Loucy (cell line): Measurements from ENCODE around the gene GSE1.

ENCODE experiments used
- H2AFZ ChIP-seq: fragments of 200-600 bp; sonication (generic); 2 replicates; pipeline ENCODE4 v1.6.0; 2016; ENCODE audit warnings: antibody characterized with exemption, mild to moderate bottlenecking, low read length, moderate library complexity
- H3F3A ChIP-seq: fragments of 200-600 bp; 2 replicates; pipeline ENCODE4 v1.6.0; 2016; ENCODE audit warnings: antibody characterized with exemption, low read depth, mild to moderate bottlenecking
- H3K27me3 ChIP-seq: fragments of 200-600 bp; sonication (generic); 2 replicates; pipeline ENCODE4 v1.6.1; 2014; ENCODE audit warnings: low read length, mild to moderate bottlenecking; ENCODE audit not compliant: insufficient read depth, poor library complexity, severe bottlenecking
- H3K36me3 ChIP-seq: fragments of 200-600 bp; sonication (generic); 2 replicates; pipeline ENCODE4 v1.6.1; 2016; ENCODE audit warnings: low read length; ENCODE audit not compliant: insufficient read depth
- H3K4me1 ChIP-seq: fragments of 200-600 bp; sonication (generic); 2 replicates; pipeline ENCODE4 v1.5.1; 2014; ENCODE audit warnings: low read length, mild to moderate bottlenecking; ENCODE audit not compliant: insufficient read depth, poor library complexity, severe bottlenecking
- H3K4me2 ChIP-seq: fragments of 200-600 bp; sonication (generic); 2 replicates; pipeline ENCODE4 v1.6.0; 2014; ENCODE audit warnings: antibody characterized with exemption, low read length, low read depth, mild to moderate bottlenecking; ENCODE audit not compliant: poor library complexity, severe bottlenecking
- H3K4me3 ChIP-seq: fragments of 200-600 bp; sonication (generic); 2 replicates; pipeline ENCODE4 v1.5.1; 2014; ENCODE audit warnings: low read length, mild to moderate bottlenecking, mixed read lengths; ENCODE audit not compliant: poor library complexity, severe bottlenecking
- H3K79me2 ChIP-seq: fragments of 200-600 bp; sonication (generic); 2 replicates; pipeline ENCODE4 v1.6.1; 2014; ENCODE audit warnings: low read length; ENCODE audit not compliant: insufficient read depth
- H3K9ac ChIP-seq: fragments of 200-600 bp; sonication (generic); 2 replicates; pipeline ENCODE4 v1.6.0; 2014; ENCODE audit warnings: mild to moderate bottlenecking, low read depth, low read length, moderate library complexity; ENCODE audit not compliant: poor library complexity, severe bottlenecking
- H3K9me2 ChIP-seq: fragments of 200-600 bp; sonication (generic); replicated peaks from 2 replicates; pipeline ENCODE4 v1.6.1; 2016; ENCODE audit warnings: low read depth, low read length, mixed read lengths
- H3K9me3 ChIP-seq: fragments of 200-600 bp; sonication (generic); 2 replicates; pipeline ENCODE4 v1.6.1; 2014; ENCODE audit warnings: mild to moderate bottlenecking, antibody characterized with exemption, low read length, low read depth; ENCODE audit not compliant: insufficient read depth
- H4K20me1 ChIP-seq: fragments of 200-600 bp; sonication (generic); 2 replicates; pipeline ENCODE4 v1.6.0; 2014; ENCODE audit warnings: antibody characterized with exemption, low read length, mild to moderate bottlenecking; ENCODE audit not compliant: insufficient read depth, poor library complexity, severe bottlenecking
- CTCF ChIP-seq: fragments of 200-600 bp; sonication (generic); conservative IDR thresholded peaks from 2 replicates; pipeline ENCODE4 v1.5.1; 2014; ENCODE audit warnings: mild to moderate bottlenecking, antibody characterized with exemption, low read length
- EZH2phosphoT487 ChIP-seq: fragments of 200-600 bp; IDR thresholded peaks from 2 replicates; pipeline ENCODE4 v1.6.1; 2018; ENCODE audit warnings: antibody characterized with exemption, mild to moderate bottlenecking, moderate library complexity, borderline replicate concordance

Gene GSE1

GRCh38 chr16:85678821-85679220 lies 65.7 kb downstream of the GSE1 start:
- peaks cover 18% of the 10 kb centered on the region; the same call in 1 of the 2 replicates for H3K79me2 ChIP-seq
- H3K9me3 ChIP-seq: no peaks in the 10 kb centered on the region
- H3K4me1 ChIP-seq: peaks cover 7% of the 10 kb centered on the region
- TF ChIP-seq EZH2phosphoT487: no peak
- TF ChIP-seq CTCF: no peak
- H2AFZ ChIP-seq: no peak overlapping the region
- no peaks in the 10 kb centered on the region for H3K27me3 ChIP-seq
- no peak overlapping the region for H3K4me2 ChIP-seq
- H3K36me3 ChIP-seq: peaks cover 81% of the 10 kb centered on the region
- H3K4me3 ChIP-seq: no peak overlapping the region
- H3K9me2 ChIP-seq: no peaks in the 10 kb centered on the region
- H4K20me1 ChIP-seq: peaks cover 10% of the 10 kb centered on the region
- peaks cover 6% of the 10 kb centered on the region; the same call in 1 of the 2 replicates for H3F3A ChIP-seq
- no peak overlapping the region for H3K9ac ChIP-seq

GRCh38 chr16:85679870-85680269 lies 66.7 kb downstream of the GSE1 start:
- H3K9me3 ChIP-seq: no peaks in the 10 kb centered on the region
- peaks cover 6% of the 10 kb centered on the region; the same call in 1 of the 2 replicates for H3F3A ChIP-seq
- peaks cover 7% of the 10 kb centered on the region for H3K4me1 ChIP-seq
- no peaks in the 10 kb centered on the region for H3K27me3 ChIP-seq
- no peak overlapping the region for H3K4me2 ChIP-seq
- H3K9ac ChIP-seq: no peak overlapping the region
- TF ChIP-seq CTCF (no peak), EZH2phosphoT487 (no peak)
- H3K4me3 ChIP-seq: no peak overlapping the region
- H4K20me1 ChIP-seq: peaks cover 10% of the 10 kb centered on the region
- H3K79me2 ChIP-seq: peaks cover 27% of the 10 kb centered on the region
- no peaks in the 10 kb centered on the region for H3K9me2 ChIP-seq
- H3K36me3 ChIP-seq: peaks cover 70% of the 10 kb centered on the region
- H2AFZ ChIP-seq: no peak overlapping the region

GRCh38 chr16:85680352-85680944 lies 67.3 kb downstream of the GSE1 start:
- Histone ChIP-seq H2AFZ (no peak overlapping the region), H3K79me2 (peaks cover 32% of the 10 kb centered on the region), H3K27me3 (no peaks in the 10 kb centered on the region), H3K36me3 (peaks cover 64% of the 10 kb centered on the region), H3K4me1 (peaks cover 7% of the 10 kb centered on the region), H3K4me3 (no peak overlapping the region), H3K9ac (no peak overlapping the region), H3K4me2 (no peak overlapping the region), H4K20me1 (peaks cover 11% of the 10 kb centered on the region), H3K9me3 (no peaks in the 10 kb centered on the region), H3K9me2 (no peaks in the 10 kb centered on the region), H3F3A (peaks cover under 1% of the 10 kb centered on the region; the same call in 1 of the 2 replicates)
- TF ChIP-seq CTCF: no peak
- TF ChIP-seq EZH2phosphoT487: no peak
